ENCODE measurements around the gene BRD3OS. TPM values are rescaled to one million over a fixed set of nuclear protein-coding genes. Genes with fewer than 3 reads are reported as not detected.

Gene BRD3OS
- total RNA-seq, 1 experiment from 2014 or later: 13.6 TPM

DNA sequence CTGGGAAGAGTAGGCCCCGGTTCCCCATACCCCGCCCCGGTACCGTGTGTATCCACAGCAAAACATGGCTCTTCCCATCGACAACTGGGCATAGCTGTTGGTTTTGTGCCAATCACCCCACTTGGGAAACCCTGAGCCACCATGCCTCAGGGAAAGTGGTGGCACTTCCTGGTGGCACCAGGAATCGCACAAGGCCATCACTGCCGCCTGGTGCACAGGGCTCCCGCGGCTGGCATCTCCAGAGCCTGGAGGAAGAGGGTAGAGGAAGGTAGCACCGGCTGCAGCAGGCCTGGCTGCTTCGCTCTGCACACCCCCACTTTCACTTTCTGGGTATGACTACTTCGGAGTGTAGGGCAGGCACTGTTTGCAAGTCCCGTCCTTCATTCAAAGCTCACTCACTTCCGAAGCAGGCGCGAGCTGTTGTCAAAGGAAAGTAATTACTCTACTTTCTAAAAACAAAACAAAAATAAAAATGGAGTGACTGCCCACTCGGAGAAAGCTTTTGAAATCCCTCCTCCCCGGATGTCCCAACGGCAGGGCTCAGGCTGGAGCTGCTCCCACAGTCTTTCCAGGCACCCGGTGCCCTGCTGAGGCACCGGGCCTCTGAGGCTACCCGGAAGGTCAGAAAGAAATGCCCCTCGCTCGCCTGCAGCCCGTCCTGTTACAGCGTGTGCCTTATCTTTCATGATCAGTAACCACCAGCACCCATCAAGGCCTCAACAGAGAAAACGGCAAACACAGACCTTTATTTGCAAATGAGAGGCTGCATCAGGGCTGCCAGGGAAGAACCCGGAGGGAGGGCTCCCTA is 40.5 kb downstream of the BRD3OS start:
- Histone ChIP-seq H3K27me3 (ENCODE audit: low read length) (no peaks in the 10 kb centered on the region; the same call in 1 of the 2 replicates), H3K36me3 (ENCODE audit: low read depth, low read length) (no peaks in the 10 kb centered on the region), H3K9me3 (ENCODE audit: low read length) (no peaks in the 10 kb centered on the region), H3K9ac (ENCODE audit: low read length) (peak overlapping the region; percentile 83), H3K9me2 (replicated peaks; ENCODE audit: low read length) (no peaks in the 10 kb centered on the region), H3K4me2 (ENCODE audit: low read length) (peak overlapping the region; percentile 99), H3K4me1 (ENCODE audit: insufficient read depth, low read length) (peaks cover 9% of the 10 kb centered on the region; the same call in 1 of the 2 replicates), H3K79me2 (ENCODE audit: low read length) (peaks cover 59% of the 10 kb centered on the region), H3K4me3 (ENCODE audit: low read length) (peak overlapping the region; percentile 89), H2AFZ (ENCODE audit: low read length) (peak overlapping the region; percentile 53; the same call in 1 of the 2 replicates), H3F3A (ENCODE audit: low read length, unreplicated experiment) (no peaks in the 10 kb centered on the region), H3K27ac (ENCODE audit: low read length) (peak overlapping the region; percentile 46), H4K20me1 (ENCODE audit: low read length) (no peaks in the 10 kb centered on the region)
- intact Hi-C loops (cut with micrococcal nuclease): loop anchor here (5.0 kb wide), 1 partner anchor 71 kb away; the partner anchor contains the start of gene WDR5
- TSS peak; percentile 59 for BruUV-seq (replicated peaks)
- ATAC-seq (peak; percentile 23), DNase-seq (peak; percentile 34)
- POLR2A ChIA-PET (ENCODE audit: unreplicated experiment): interaction anchor here (0.7 kb wide), 1 partner anchor 281 kb away, joined by 4 read pairs; no protein-coding TSS in a partner anchor
- TF ChIP-seq, protein P1, sequence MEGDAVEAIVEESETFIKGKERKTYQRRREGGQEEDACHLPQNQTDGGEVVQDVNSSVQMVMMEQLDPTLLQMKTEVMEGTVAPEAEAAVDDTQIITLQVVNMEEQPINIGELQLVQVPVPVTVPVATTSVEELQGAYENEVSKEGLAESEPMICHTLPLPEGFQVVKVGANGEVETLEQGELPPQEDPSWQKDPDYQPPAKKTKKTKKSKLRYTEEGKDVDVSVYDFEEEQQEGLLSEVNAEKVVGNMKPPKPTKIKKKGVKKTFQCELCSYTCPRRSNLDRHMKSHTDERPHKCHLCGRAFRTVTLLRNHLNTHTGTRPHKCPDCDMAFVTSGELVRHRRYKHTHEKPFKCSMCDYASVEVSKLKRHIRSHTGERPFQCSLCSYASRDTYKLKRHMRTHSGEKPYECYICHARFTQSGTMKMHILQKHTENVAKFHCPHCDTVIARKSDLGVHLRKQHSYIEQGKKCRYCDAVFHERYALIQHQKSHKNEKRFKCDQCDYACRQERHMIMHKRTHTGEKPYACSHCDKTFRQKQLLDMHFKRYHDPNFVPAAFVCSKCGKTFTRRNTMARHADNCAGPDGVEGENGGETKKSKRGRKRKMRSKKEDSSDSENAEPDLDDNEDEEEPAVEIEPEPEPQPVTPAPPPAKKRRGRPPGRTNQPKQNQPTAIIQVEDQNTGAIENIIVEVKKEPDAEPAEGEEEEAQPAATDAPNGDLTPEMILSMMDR (conservative IDR thresholded peaks at IDR 0.05; ENCODE audit: low read depth, low read length): no peak
- no peak for TF ChIP-seq EZH2phosphoT487 (IDR thresholded peaks at IDR 0.05; ENCODE audit: borderline replicate concordance, low read length)
- TF ChIP-seq EZH2 (IDR thresholded peaks at IDR 0.05; ENCODE audit: low read length, unreplicated experiment): no peak
- CTCF ChIA-PET: interaction anchor here (0.7 kb wide), 1 partner anchor 1451 kb away, joined by 3 read pairs; no protein-coding TSS in a partner anchor

DNA sequence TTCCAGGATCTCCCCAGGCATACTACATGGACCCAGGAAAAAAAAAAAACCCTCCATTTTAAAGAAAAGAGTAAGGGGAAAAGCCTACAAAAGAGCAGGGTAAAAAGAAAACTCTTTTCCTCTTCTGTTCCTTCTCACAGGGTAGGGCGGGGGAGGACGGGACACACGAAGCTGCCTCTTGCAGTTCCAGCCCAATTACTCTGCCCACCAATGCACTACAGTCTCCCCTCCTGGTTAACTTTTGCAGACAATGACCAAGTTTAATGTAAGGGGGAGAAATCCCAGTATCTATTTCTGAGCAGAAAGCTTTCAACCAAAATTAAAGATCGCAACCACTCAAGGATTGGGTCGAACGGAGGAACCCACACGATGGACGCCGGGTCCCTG is 41.2 kb downstream of the BRD3OS start:
- peaks cover 52% of the 10 kb centered on the region for H3K79me2 ChIP-seq (ENCODE audit: low read length)
- no peaks in the 10 kb centered on the region for H3F3A ChIP-seq (ENCODE audit: low read length, unreplicated experiment)
- no peaks in the 10 kb centered on the region for H3K36me3 ChIP-seq (ENCODE audit: low read depth, low read length)
- POLR2A ChIA-PET (ENCODE audit: unreplicated experiment): no interaction called here
- CTCF ChIA-PET: no interaction called here
- no TSS peak for BruUV-seq (replicated peaks)
- no peaks in the 10 kb centered on the region for H3K9me3 ChIP-seq (ENCODE audit: low read length)
- intact Hi-C loops (cut with micrococcal nuclease): loop anchor here (5.0 kb wide), 1 partner anchor 71 kb away; the partner anchor contains the start of gene WDR5
- peak overlapping the region; percentile 46 for H3K27ac ChIP-seq (ENCODE audit: low read length)
- H3K9ac ChIP-seq (ENCODE audit: low read length): peak overlapping the region; percentile 83
- peak overlapping the region; percentile 99 for H3K4me2 ChIP-seq (ENCODE audit: low read length)
- TF ChIP-seq, protein P1 (conservative IDR thresholded peaks at IDR 0.05; ENCODE audit: low read depth, low read length): no peak
- no peak for TF ChIP-seq EZH2phosphoT487 (IDR thresholded peaks at IDR 0.05; ENCODE audit: borderline replicate concordance, low read length)
- no peak for TF ChIP-seq EZH2 (IDR thresholded peaks at IDR 0.05; ENCODE audit: low read length, unreplicated experiment)
- peak overlapping the region; percentile 89 for H3K4me3 ChIP-seq (ENCODE audit: low read length)
- H3K4me1 ChIP-seq (ENCODE audit: insufficient read depth, low read length): peaks cover 9% of the 10 kb centered on the region; the same call in 1 of the 2 replicates
- H4K20me1 ChIP-seq (ENCODE audit: low read length): no peaks in the 10 kb centered on the region
- no peaks in the 10 kb centered on the region; the same call in 1 of the 2 replicates for H3K27me3 ChIP-seq (ENCODE audit: low read length)
- peak overlapping the region; percentile 53; the same call in 1 of the 2 replicates for H2AFZ ChIP-seq (ENCODE audit: low read length)
- DNase-seq: no peak
- H3K9me2 ChIP-seq (replicated peaks; ENCODE audit: low read length): no peaks in the 10 kb centered on the region
- no peak for ATAC-seq
